SK-N-MC (cell line): Measurements from ENCODE around the gene ELMO1.

ENCODE experiments used
- EZH2 ChIP-seq: fragments of 200-600 bp; sonication (generic); IDR thresholded peaks from one replicate; pipeline ENCODE4 v1.6.1; 2017; ENCODE audit warnings: antibody characterized with exemption
- FOXP2 ChIP-seq: optimal IDR thresholded peaks from 2 replicates; pipeline ENCODE3; 2011; ENCODE audit warnings: mild to moderate bottlenecking, moderate library complexity; ENCODE audit not compliant: insufficient read depth; ENCODE audit errors: extremely low read length, control extremely low read depth
- POLR2AphosphoS5 ChIP-seq: IDR thresholded peaks from 2 replicates; pipeline ENCODE4 v1.6.1; 2012; ENCODE audit warnings: mild to moderate bottlenecking, low read depth, low read length, borderline replicate concordance

DNA sequence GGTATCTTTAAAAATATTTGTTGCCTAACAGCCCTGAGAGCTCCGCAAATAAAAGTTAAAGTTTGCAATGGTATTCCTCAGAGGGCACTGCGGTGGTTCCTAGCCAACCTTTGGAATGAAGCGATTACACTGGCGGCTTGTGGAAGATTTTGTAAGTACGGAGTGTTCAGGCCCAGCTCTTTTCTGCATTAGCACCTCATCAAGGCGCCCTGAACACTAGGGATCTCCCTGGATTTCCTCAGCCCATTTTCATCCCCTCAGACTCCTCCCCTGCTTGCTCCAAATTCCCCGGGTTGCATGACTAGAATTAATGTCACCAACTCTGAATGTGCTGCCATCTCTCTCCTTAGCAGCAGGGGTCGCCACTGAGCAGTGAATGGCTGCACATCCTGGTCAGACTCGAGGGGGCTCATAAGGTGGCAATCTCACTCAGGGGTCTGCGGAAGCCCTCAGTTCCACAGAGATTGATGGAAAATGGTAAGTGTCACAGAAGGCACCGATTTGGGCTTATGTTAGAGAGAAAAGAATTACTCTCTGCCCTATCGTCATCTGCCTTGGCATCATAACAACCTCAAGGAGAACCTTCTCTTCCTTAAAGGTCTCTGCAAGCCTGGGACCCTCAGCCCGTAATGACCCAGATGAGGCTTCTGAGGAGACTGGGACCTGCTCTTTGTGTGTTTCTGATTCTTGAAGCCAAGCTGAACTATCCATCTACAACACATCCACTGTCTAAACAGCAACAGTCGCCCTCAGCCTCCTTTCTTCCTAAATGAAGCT, 461.5 kb downstream of the ELMO1 start:
- TF ChIP-seq EZH2 (no peak), POLR2AphosphoS5 (no peak), FOXP2 (no peak)
